Bronchial epithelial cell (primary cell): ENCODE measurements around the gene DDX56. TPM values are rescaled to one million over a fixed set of nuclear protein-coding genes. Genes with fewer than 3 reads are reported as not detected.

ENCODE experiments used
- DNase-seq: peaks from one replicate; pipeline ENCODE4 v3.0.0-alpha.2; 2010; ENCODE audit warnings: low read depth
- FAIRE-seq: peaks from 2 replicates; lab custom pipeline; 2011; peaks lifted over from hg19 to GRCh38; lab: Jason Lieb, UNC
- H3K27me3 ChIP-seq: 2 replicates; pipeline ENCODE4 v1.5.1; 2011; ENCODE audit warnings: low read length; ENCODE audit not compliant: control insufficient read depth, insufficient read depth
- H3K36me3 ChIP-seq: 2 replicates; pipeline ENCODE4 v1.5.1; 2011; ENCODE audit warnings: low read length; ENCODE audit not compliant: control insufficient read depth, insufficient read depth
- H3K4me3 ChIP-seq: 2 replicates; pipeline ENCODE4 v1.5.1; 2011; ENCODE audit warnings: mild to moderate bottlenecking, low read depth, low read length, control low read depth
- CTCF ChIP-seq: IDR thresholded peaks from 2 replicates; pipeline ENCODE4 v1.5.1; 2011; ENCODE audit warnings: mild to moderate bottlenecking, moderate library complexity, low read length, control low read depth, inconsistent platforms; ENCODE audit not compliant: insufficient read depth, severe bottlenecking
- total RNA-seq: library from RNA; depleted of rRNA; stranded (reverse); fragments of >200 nt; gene quantifications from 2 replicates; pipeline ENCODE4 v1.2.1, GENCODE V29; 2014

DDX56 gene
- total RNA-seq, 1 donor from 2014 or later = 65.0 TPM

- Histone ChIP-seq H3K4me3 (no peak overlapping the region), H3K27me3 (no peaks in the 10 kb centered on the region), H3K36me3 (no peaks in the 10 kb centered on the region)
- TF ChIP-seq CTCF = no peak
- no peak for FAIRE-seq
- DNase-seq = no peak
These were observed 36.3 kb downstream of the DDX56 start for GRCh38 chr7:44537442-44537841.

- H3K27me3 ChIP-seq = no peaks in the 10 kb centered on the region
- no peaks in the 10 kb centered on the region for H3K36me3 ChIP-seq
- TF ChIP-seq CTCF = no peak
- no peak overlapping the region for H3K4me3 ChIP-seq
- DNase-seq (no peak), FAIRE-seq (no peak)
These were observed 37.6 kb downstream of the DDX56 start for GRCh38 chr7:44536090-44536489.

- Histone ChIP-seq H3K36me3 (no peaks in the 10 kb centered on the region), H3K27me3 (no peaks in the 10 kb centered on the region), H3K4me3 (no peak overlapping the region)
- TF ChIP-seq CTCF = no peak
- FAIRE-seq (no peak), DNase-seq (no peak)
These were observed 38.2 kb downstream of the DDX56 start for GRCh38 chr7:44535348-44536064.

GRCh38 chr7:44534501-44534900 lies 39.2 kb downstream of the DDX56 start:
- Histone ChIP-seq H3K27me3 (no peaks in the 10 kb centered on the region), H3K4me3 (no peak overlapping the region), H3K36me3 (no peaks in the 10 kb centered on the region)
- DNase-seq = peak; percentile 12
- peak; percentile 72 for TF ChIP-seq CTCF
- no peak for FAIRE-seq

- DNase-seq (no peak), FAIRE-seq (no peak)
- TF ChIP-seq CTCF = no peak
- H3K27me3 ChIP-seq = no peaks in the 10 kb centered on the region
- H3K36me3 ChIP-seq = no peaks in the 10 kb centered on the region
- no peak overlapping the region for H3K4me3 ChIP-seq
These were observed 39.6 kb downstream of the DDX56 start for GRCh38 chr7:44534087-44534486.
